ENCODE results near the gene GLI3.

GLI3 gene

GRCh38 chr7:42082144-42082543, 154.9 kb downstream of the GLI3 start:
- DNase-seq (ENCODE audit: low read depth in 3 of 3, low spot score in 1 of 3): no peak

GRCh38 chr7:42081671-42082070, 155.3 kb downstream of the GLI3 start:
- no peak for DNase-seq (ENCODE audit: low read depth in 3 of 3, low spot score in 1 of 3)

- DNase-seq (ENCODE audit: low read depth in 3 of 3, low spot score in 1 of 3): no peak
Measured at GRCh38 chr7:42080841-42081586, 156.0 kb downstream of the GLI3 start.

- no peak for DNase-seq (ENCODE audit: low read depth in 3 of 3, low spot score in 1 of 3)
Measured at GRCh38 chr7:42077271-42078135, 159.5 kb downstream of the GLI3 start.

- no peak for DNase-seq (ENCODE audit: low read depth in 3 of 3, low spot score in 1 of 3)
Measured at GRCh38 chr7:42076870-42077269, 160.1 kb downstream of the GLI3 start.

GRCh38 chr7:42075418-42075817, 161.6 kb downstream of the GLI3 start:
- DNase-seq (ENCODE audit: low read depth in 3 of 3, low spot score in 1 of 3): no peak

- DNase-seq (ENCODE audit: low read depth in 3 of 3, low spot score in 1 of 3): no peak
Measured at GRCh38 chr7:42074076-42074475, 162.9 kb downstream of the GLI3 start.

GRCh38 chr7:42071372-42072261, 165.4 kb downstream of the GLI3 start:
- DNase-seq (ENCODE audit: low read depth in 3 of 3, low spot score in 1 of 3): no peak

- DNase-seq (ENCODE audit: low read depth in 3 of 3, low spot score in 1 of 3): no peak
Measured at GRCh38 chr7:42070068-42070467, 166.9 kb downstream of the GLI3 start.

- DNase-seq (ENCODE audit: low read depth in 3 of 3, low spot score in 1 of 3): no peak
Measured at GRCh38 chr7:42069590-42069989, 167.4 kb downstream of the GLI3 start.

- no peak for DNase-seq (ENCODE audit: low read depth in 3 of 3, low spot score in 1 of 3)
Measured at GRCh38 chr7:42068554-42069280, 168.3 kb downstream of the GLI3 start.

- no peak for DNase-seq (ENCODE audit: low read depth in 3 of 3, low spot score in 1 of 3)
Measured at GRCh38 chr7:42065942-42066341, 171.1 kb downstream of the GLI3 start.

GRCh38 chr7:42065015-42065414, 172.0 kb downstream of the GLI3 start:
- no peak for DNase-seq (ENCODE audit: low read depth in 3 of 3, low spot score in 1 of 3)

GRCh38 chr7:42064534-42064933, 172.5 kb downstream of the GLI3 start:
- no peak for DNase-seq (ENCODE audit: low read depth in 3 of 3, low spot score in 1 of 3)

- no peak for DNase-seq (ENCODE audit: low read depth in 3 of 3, low spot score in 1 of 3)
Measured at GRCh38 chr7:42059275-42059674, 177.7 kb downstream of the GLI3 start.

GRCh38 chr7:42057331-42057730, 179.7 kb downstream of the GLI3 start:
- no peak for DNase-seq (ENCODE audit: low read depth in 3 of 3, low spot score in 1 of 3)

- DNase-seq (ENCODE audit: low read depth in 3 of 3, low spot score in 1 of 3): no peak
Measured at GRCh38 chr7:42055171-42055570, 181.8 kb downstream of the GLI3 start.

GRCh38 chr7:42053834-42054233, 183.2 kb downstream of the GLI3 start:
- no peak for DNase-seq (ENCODE audit: low read depth in 3 of 3, low spot score in 1 of 3)

- no peak for DNase-seq (ENCODE audit: low read depth in 3 of 3, low spot score in 1 of 3)
Measured at GRCh38 chr7:42049761-42050160, 187.2 kb downstream of the GLI3 start.

- DNase-seq (ENCODE audit: low read depth in 3 of 3, low spot score in 1 of 3): no peak
Measured at GRCh38 chr7:42046483-42046882, 190.5 kb downstream of the GLI3 start.

- DNase-seq (ENCODE audit: low read depth in 3 of 3, low spot score in 1 of 3): no peak
Measured at GRCh38 chr7:42045961-42046360, 191.0 kb downstream of the GLI3 start.
